Caki2 (cell line): ENCODE data around the gene KRTAP20-3. TPM values are rescaled to one million over a fixed set of nuclear protein-coding genes. Genes with fewer than 3 reads are reported as not detected.

Experiments used
- DNase-seq: peaks from one replicate; pipeline ENCODE4 v3.0.0-alpha.2; 2015; ENCODE audit warnings: low read depth
- in situ Hi-C: cut with HindIII; loops from 2 replicates; pipeline ENCODE4 v1.10.0; 2016; ENCODE audit warnings: low sequenced_read_pairs, low pct_unique_long_range_greater_than_20kb, mixed read lengths
- total RNA-seq: library from RNA; depleted of rRNA; stranded (reverse); fragments of >200 nt; shearing (Covaris generic); gene quantifications from 2 replicates; pipeline ENCODE4 v1.2.3, GENCODE V29; 2014; ENCODE audit warnings: low replicate concordance; rRNA removed

KRTAP20-3 gene
- total RNA-seq, 1 experiment from 2014 or later = not detected

DNA sequence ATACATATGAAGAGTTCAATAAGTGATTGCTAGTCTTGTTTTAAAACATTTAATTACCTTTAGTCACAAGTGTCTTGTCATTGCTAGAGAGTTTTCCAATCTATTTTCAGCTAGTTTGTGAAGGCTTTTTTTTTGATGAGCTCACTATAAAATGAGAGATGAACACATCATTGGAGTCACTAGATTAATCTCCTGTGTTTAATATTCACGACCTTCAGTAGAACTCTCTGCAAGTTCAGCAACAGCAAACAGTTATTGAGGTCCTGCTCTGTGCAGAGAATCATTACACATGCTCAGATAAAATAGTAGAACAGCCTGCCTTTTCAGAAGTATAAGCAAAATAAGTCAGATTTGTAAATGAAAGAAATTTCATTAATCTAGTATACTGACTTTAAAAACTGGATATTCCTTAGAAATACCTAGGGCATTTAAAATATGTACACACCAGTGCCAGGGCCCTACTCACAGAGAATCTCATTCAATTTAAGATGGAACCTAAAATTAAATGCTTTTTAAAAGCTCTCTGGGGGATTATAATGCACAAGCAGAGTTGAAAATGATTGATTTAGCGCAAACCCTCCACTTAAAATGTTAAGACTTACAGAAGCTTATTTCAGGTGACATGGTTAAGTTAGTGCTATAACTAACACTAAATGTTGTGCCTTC lies 30.5 kb downstream of the KRTAP20-3 start:
- DNase-seq = no peak
- in situ Hi-C loops = no loop called here

DNA sequence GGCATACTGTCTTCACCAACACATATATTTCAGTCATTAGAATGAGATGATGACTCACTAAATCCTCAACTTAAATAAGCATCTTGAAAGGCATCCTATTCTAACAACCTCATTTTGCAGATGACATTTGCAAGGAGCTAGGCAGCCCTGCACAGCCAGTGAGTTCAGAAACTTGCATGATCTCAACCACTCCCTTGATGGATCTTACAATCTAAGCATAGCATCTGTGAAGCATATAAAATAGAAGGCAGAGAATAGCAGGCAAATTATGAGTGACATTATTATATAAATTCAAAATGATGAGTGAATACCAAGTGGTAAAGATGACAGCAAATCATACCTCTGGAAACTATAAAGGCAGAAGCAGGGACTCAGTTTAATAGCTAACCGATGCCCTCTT lies 31.6 kb downstream of the KRTAP20-3 start:
- in situ Hi-C loops = no loop called here
- DNase-seq = no peak

DNA sequence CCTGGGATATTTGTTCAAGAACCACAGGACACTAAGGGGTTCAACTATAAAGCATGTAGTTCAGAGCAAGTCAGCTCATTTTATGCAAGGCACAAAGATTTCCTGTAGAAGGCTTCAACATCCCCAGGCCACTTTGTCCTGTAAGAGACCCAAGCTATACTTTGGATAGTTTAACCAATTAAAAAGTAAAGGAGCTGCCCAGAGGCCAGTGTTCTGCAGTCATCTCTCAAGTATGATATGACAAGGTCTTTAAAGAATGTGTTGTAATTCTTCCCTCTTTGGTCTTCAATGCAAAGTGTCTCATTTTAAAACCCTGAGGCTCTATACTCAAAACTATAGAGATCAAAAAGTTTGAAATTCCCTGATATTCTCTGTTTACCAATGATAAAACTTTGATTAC lies 34.1 kb downstream of the KRTAP20-3 start:
- no peak for DNase-seq
- in situ Hi-C loops = no loop called here

DNA sequence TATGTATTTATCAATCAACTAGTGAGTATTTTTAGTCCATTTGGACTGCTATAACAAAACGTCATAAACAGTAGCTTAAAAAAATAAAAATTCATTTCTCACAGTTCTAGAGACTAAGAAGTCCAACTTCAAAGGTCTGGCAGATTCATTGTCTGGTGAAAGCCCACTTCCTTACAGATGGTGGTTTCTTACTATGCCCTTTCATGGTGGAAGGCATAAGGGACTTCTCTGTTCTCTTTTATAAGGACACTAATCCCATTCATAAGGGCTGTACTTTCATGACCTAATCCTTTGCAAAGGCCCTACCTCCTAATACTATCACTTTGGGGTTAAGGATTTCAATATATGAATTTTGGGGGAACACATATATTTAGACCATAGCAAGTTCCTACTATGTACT lies 37.9 kb downstream of the KRTAP20-3 start:
- no peak for DNase-seq
- in situ Hi-C loops = no loop called here

DNA sequence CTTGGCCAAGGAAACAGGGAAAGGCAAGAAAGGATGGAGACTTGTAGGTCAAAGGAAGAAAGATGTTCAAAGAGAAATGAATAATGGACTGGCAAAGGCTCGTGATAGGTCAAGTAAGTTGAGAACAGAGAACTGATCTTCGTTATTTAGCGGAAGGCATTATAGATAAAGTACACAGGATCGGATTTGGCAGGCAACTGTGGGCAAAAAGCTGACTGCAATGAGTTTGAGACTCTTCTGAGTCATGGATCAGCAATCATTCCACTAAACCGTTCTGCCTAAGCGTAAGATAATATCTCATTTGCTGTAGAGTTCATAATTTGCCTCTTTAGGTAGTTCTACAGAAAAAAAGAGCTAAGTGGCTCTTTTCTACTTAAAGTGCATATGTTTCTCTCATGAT lies 41.8 kb downstream of the KRTAP20-3 start:
- in situ Hi-C loops = no loop called here
- DNase-seq = no peak

DNA sequence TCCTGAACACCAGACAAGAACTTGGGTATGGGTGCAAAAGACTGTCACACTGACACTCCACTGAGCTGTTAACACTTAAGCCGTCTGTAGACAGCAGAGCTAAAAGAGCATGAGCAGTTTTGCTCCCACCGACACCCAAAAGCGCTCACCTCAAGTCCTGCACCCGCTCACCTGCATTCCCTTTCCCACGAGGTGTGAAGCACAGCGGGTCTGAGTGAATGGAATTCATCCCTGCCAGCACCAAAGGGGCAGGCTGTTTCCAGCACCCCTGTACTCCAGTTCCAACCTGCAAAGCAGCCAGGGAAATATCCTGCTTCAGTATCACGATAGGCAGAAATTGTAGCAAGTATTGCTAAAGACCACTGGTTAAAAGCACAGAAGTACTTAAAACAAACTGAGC lies 47.2 kb downstream of the KRTAP20-3 start:
- in situ Hi-C loops = no loop called here
- DNase-seq = no peak

Other genes with a start within 250 kb of the KRTAP20-3 start
- gene KRTAP13-1, start 246.8 kb upstream of the KRTAP20-3 start, total RNA-seq = not detected in 2 replicates
- not detected in 2 replicates for gene KRTAP13-3, start 216.9 kb upstream of the KRTAP20-3 start, total RNA-seq
- not detected in 2 replicates for gene KRTAP13-4, start 212.6 kb upstream of the KRTAP20-3 start, total RNA-seq
- not detected in 2 replicates for gene KRTAP15-1, start 202.6 kb upstream of the KRTAP20-3 start, total RNA-seq
- not detected in 2 replicates for gene KRTAP19-1, start 162.5 kb upstream of the KRTAP20-3 start, total RNA-seq
- not detected in 2 replicates for gene KRTAP19-2, start 155.4 kb upstream of the KRTAP20-3 start, total RNA-seq
- gene KRTAP19-3, start 150.9 kb upstream of the KRTAP20-3 start, total RNA-seq = not detected in 2 replicates
- gene KRTAP19-4, start 145.7 kb upstream of the KRTAP20-3 start, total RNA-seq = not detected in 2 replicates
- not detected in 2 replicates for gene KRTAP19-5, start 140.7 kb upstream of the KRTAP20-3 start, total RNA-seq
- not detected in 2 replicates for gene KRTAP19-6, start 101.0 kb upstream of the KRTAP20-3 start, total RNA-seq
- not detected in 2 replicates for gene KRTAP19-7, start 81.5 kb upstream of the KRTAP20-3 start, total RNA-seq
- not detected in 2 replicates for gene KRTAP22-2, start 52.5 kb upstream of the KRTAP20-3 start, total RNA-seq
- gene KRTAP6-3, start 50.4 kb upstream of the KRTAP20-3 start, total RNA-seq = not detected in 2 replicates
- not detected in 2 replicates for gene KRTAP6-2, start 44.0 kb upstream of the KRTAP20-3 start, total RNA-seq
- gene KRTAP22-1, start 41.8 kb upstream of the KRTAP20-3 start, total RNA-seq = not detected in 2 replicates
- not detected in 2 replicates for gene KRTAP6-1, start 28.9 kb upstream of the KRTAP20-3 start, total RNA-seq
- not detected in 2 replicates for gene KRTAP20-1, start 26.4 kb upstream of the KRTAP20-3 start, total RNA-seq
- gene KRTAP20-4, start 22.2 kb upstream of the KRTAP20-3 start, total RNA-seq = not detected in 2 replicates
- not detected in 2 replicates for gene KRTAP20-2, start 7.7 kb upstream of the KRTAP20-3 start, total RNA-seq
- not detected in 2 replicates for gene KRTAP21-3, start 75.9 kb downstream of the KRTAP20-3 start, total RNA-seq
- not detected in 2 replicates for gene KRTAP21-2, start 104.4 kb downstream of the KRTAP20-3 start, total RNA-seq
- gene KRTAP21-1, start 112.6 kb downstream of the KRTAP20-3 start, total RNA-seq = not detected in 2 replicates
- not detected in 2 replicates for gene KRTAP8-1, start 170.4 kb downstream of the KRTAP20-3 start, total RNA-seq
- gene KRTAP7-1, start 186.9 kb downstream of the KRTAP20-3 start, total RNA-seq = not detected in 2 replicates
- gene KRTAP11-1, start 238.7 kb downstream of the KRTAP20-3 start, total RNA-seq = not detected in 2 replicates